M059J (cell line): ENCODE results near the gene IP6K1. TPM values are rescaled to one million over a fixed set of nuclear protein-coding genes. Genes with fewer than 3 reads are reported as not detected.
"Not testable (repeated sequence)": the region's sequence is repeated elsewhere in the genome, so short reads cannot be mapped to it uniquely, and the experiment has no call there.

ENCODE experiments used
- DNase-seq: peaks from one replicate; pipeline ENCODE4 v3.0.0-alpha.2; 2012; ENCODE audit warnings: low read depth
- total RNA-seq: library from RNA; depleted of rRNA; stranded (reverse); fragments of >200 nt; shearing (Covaris generic); gene quantifications from 2 replicates; pipeline ENCODE4 v1.2.3, GENCODE V29; 2014; rRNA removed

IP6K1 gene
- total RNA-seq, 1 experiment from 2014 or later: 33.7 TPM

DNA sequence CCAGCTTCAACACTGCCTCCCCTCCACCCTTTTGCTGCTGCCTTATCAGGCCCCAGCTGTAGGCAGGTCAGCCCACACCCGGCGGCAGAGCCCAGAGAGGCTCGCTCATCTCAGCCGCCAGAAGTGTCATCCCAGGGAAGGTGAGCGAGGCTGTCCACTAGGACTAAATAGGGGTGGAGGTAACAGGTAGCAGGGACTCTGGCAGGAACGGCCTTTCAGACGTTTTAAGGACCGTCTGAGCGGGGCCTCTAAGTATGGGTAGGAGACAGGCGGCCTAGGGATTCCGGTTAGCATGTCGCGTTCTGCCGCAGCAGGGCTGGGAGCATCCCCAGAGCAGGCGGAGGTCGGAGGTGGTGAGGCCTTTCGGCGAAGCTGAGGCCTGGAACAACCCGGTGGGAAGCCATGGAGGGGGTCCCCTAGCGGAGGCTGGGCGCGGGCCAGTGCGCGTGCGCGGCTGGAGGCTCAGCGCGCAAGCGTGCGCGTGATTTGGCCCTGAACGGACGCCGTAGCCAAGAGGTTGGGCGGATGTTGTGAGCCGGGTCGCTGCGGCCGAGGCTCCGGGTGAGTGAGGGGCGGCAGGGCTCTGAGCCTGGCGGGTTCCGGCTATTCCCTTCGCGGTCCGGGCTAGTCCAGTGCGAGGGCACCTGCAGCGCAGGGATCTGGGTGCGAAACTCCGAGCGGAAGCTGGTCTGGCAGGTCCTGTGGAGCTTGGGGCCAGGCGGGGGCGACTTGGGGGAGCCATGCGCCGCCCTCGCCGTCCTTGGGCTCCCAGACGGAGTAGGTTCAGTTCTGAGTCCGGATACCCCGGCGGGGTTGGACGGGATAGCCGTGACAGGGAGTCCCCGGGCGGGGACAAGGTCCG lies 97.1 kb downstream of the IP6K1 start, which contains the start of the genes MST1 and RNF123:
TSS of gene MST1 (minus strand) at position 429 of the 862 bp plus-strand sequence. CDS start 783 bp downstream, outside the sequence.
TSS of gene RNF123 (plus strand) at position 512 of the 862 bp plus-strand sequence. CDS start 1,609 bp downstream, outside the sequence.
- DNase-seq: peak; percentile 76

GRCh38 chr3:49688338-49689045 lies 97.8 kb downstream of the IP6K1 start:
- not testable (repeated sequence) for DNase-seq

DNA sequence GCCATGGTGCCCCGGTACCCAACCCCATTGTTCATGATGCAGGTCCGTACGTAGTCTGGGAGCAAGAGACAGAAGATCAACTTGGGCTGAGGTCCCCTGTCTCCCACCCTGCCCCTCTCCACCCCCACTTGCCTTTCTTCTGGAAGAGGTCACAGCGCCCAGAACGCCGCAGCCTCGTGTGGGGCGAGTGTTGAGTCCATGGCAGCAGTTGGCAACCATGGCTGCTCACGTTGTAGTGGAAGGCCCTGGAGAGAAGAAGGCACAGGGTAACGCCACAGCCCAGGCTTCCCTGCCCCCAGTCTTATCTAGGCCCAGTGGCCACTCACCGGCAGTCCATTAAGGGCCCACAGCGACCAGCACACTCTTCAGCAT lies 98.9 kb downstream of the IP6K1 start:
- not testable (repeated sequence) for DNase-seq

DNA sequence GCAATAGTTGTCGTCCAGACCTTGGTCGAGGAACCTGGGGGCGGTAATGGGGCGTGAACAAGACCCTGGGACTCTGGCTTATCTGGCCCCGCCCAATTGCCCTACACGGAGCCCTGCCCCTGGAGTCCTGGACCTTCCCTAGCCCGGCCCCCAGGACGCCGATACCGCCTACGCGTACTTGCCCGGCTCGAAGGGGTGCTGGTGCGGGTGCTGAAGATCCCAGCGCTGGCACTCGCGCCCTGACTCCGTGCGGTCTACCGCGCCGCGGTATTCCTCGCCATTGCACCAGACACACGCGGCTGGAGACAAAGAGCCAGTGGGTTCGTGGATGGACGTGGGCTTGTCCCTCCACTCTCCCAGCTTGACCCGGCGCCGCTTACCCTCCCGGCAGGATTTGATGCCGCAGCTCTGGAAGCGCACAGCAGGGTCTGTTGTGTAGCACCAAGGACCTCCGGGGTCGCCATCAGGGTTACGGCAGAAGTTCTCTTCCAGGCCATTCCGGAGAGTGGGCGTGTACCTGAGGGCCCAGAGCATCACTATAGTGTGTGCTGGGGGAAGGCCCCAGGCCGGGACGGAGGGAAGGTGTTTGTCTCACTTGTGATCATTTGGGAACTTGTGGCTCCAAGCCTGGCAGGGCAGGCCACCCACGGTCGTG lies 99.4 kb downstream of the IP6K1 start:
- peak; percentile 47 for DNase-seq

DNA sequence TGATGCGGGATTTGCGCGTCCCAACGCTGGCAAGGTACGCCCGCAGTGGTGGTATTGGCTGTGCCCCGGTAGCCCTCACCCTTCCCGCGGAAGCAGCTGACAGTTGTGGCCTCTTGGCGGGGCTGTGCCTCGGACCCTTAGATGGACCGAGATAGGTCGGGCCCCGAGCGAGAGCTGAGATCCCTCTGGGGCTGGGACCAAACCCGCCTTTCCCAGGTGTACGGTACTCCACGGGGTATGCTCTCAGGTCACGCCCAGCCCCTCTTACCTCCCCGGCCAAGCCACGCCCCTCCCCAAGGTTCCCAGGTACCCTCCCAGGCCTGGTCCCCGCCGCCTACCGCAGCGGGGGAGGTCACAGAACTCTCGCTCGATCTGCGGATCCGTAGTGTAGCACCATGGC lies 100.0 kb downstream of the IP6K1 start:
- DNase-seq: not testable (repeated sequence)

DNA sequence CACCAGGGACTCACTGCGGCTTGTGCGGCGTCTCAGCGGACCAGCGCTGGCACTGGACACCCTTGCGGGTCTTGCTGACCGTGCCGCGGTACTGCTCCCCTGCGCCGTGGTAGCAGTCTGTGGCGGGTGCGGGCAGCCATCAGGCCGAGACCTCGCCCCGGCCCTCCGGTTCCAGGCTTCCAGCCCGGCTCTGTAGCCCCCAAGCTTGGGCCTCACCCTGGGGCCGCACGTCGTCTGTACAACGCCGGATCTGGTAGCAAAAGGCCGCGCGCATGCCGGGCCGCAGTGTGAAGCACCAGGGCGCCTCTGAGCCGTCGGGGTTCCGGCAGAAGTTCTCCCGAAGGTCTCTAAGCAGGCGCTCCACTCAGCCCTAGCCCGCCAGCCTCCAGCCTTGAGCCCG lies 100.5 kb downstream of the IP6K1 start:
- not testable (repeated sequence) for DNase-seq

DNA sequence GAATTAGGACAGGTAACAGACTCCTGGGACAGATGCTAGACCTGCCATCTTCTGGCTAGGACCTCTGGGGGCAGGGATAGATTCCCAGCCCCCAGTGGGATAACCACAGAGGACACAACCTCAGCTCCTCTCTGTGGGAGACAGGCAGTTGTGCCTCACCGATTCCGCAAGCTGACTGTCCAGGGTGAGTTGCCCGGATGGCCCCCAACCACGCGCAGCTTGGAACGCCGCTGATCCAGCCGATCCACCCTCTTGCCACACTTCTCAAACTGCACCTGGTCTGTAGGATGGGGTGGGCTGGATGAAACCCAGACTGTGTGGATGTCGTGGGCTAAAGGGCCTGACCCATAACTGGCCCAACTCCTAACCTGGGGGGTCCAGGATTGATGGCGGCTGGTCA lies 101.2 kb downstream of the IP6K1 start:
- DNase-seq: not testable (repeated sequence)

DNA sequence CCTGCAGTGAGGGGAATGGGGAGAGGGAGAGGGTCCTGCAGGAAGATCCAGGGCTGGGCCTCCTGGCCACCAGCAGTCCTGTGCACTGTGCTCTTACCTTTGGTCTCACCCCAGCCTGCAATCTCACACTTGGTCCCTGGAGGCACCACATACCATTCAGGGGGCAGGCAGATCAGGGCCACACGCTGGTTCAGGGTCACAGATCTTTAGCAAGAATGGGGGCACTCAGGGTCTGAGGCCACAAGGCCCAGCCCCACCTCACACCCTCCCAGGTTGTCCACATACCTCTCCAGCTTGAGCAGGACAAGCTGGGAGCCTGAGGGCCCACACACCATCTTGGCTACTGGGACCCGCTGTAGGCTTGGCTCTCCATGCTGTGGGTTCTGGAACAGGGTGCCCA lies 101.9 kb downstream of the IP6K1 start:
- DNase-seq: not testable (repeated sequence)

- DNase-seq: no peak
Observed at GRCh38 chr3:49683162-49683561, 103.2 kb downstream of the IP6K1 start.

- no peak for DNase-seq
Observed at GRCh38 chr3:49681543-49681942, 104.8 kb downstream of the IP6K1 start.

DNA sequence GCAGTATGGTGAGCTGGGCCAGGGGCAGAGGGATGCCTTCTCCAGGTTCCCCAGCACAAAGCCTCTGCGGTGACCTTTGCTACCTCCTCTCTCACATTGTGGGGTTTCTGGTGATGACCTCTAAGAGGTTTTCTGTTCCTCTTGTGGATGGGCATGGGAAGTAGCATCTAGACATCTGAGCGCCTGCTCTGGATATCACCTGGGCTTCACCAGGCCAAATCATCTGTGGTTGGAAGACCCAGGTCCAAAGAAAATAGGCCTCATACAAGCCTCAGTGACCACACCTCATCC lies 105.2 kb downstream of the IP6K1 start:
- no peak for DNase-seq

DNA sequence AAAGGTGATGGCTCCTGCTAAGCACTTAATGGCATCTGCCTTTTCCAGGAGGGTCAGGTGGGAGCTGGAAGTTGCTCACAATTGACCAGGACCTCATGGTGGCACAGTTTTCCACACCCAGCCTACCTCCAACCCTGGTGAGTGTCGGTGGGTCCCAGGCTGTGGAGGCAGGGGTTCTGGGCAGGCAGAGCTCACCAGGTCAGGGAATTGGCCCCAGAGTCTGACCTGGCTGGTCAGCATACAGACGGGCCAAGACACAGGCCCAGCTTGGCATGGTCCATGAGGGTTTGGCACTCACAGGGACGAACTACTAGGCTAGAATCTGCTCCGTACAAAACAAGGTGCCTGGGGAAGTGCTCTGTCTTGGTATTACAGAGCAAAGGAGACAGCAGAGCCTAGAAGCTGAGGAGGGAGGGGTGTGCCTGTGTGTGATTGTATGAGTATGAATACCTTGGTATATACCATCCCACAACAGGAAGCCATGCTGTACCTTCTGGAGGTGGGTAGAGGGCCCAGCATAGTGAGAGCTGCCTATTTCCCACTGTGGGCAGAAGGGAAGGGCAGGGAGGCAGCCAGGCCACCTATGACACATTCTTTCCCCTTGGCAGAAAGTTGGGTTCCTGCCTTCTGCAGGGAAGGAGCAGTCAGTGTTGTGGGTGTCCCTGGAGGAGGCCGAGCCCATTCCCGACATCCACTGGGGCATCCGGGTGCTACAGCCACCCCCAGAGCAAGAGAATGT lies 105.7 kb downstream of the IP6K1 start:
- no peak for DNase-seq

GRCh38 chr3:49675912-49676311 lies 110.4 kb downstream of the IP6K1 start:
- DNase-seq: no peak

- DNase-seq: no peak
Observed at GRCh38 chr3:49674497-49674983, 111.8 kb downstream of the IP6K1 start.

Other genes starting within 250 kb of the IP6K1 start
- gene BSN, start 232.1 kb downstream of the IP6K1 start, total RNA-seq: 0.07 and 0.27 TPM in 2 replicates
- 60.4 and 88.6 TPM in 2 replicates for gene APEH, start 112.2 kb downstream of the IP6K1 start, total RNA-seq
- gene MST1, start 97.1 kb downstream of the IP6K1 start, total RNA-seq: 0.59 TPM in 1 of 2 replicates, not detected in the other
- gene RNF123, start 97.0 kb downstream of the IP6K1 start, total RNA-seq: 6.9 and 13.7 TPM in 2 replicates
- 5.5 TPM in 1 of 2 replicates, not detected in the other for gene AMIGO3, start 66.9 kb downstream of the IP6K1 start, total RNA-seq
- 20.4 and 39.4 TPM in 2 replicates for gene GMPPB, start 62.6 kb downstream of the IP6K1 start, total RNA-seq
- gene CDHR4, start 13.3 kb upstream of the IP6K1 start, total RNA-seq: not detected in 2 replicates
- 0.89 and 1.6 TPM in 2 replicates for gene INKA1, start 16.7 kb upstream of the IP6K1 start, total RNA-seq
- gene UBA7, start 27.4 kb upstream of the IP6K1 start, total RNA-seq: 21.8 and 46.1 TPM in 2 replicates
- 6.5 and 9.9 TPM in 2 replicates for gene TRAIP, start 70.0 kb upstream of the IP6K1 start, total RNA-seq
- 0.12 and 0.27 TPM in 2 replicates for gene CAMKV, start 83.4 kb upstream of the IP6K1 start, total RNA-seq
- 0.17 and 1.4 TPM in 2 replicates for gene MST1R, start 117.3 kb upstream of the IP6K1 start, total RNA-seq
- 2.8 and 5.1 TPM in 2 replicates for gene MON1A, start 143.3 kb upstream of the IP6K1 start, total RNA-seq
- gene RBM6, start 153.6 kb upstream of the IP6K1 start, total RNA-seq: 13.4 and 21.7 TPM in 2 replicates